ENCODE data around the gene FAM187B.

DNA sequence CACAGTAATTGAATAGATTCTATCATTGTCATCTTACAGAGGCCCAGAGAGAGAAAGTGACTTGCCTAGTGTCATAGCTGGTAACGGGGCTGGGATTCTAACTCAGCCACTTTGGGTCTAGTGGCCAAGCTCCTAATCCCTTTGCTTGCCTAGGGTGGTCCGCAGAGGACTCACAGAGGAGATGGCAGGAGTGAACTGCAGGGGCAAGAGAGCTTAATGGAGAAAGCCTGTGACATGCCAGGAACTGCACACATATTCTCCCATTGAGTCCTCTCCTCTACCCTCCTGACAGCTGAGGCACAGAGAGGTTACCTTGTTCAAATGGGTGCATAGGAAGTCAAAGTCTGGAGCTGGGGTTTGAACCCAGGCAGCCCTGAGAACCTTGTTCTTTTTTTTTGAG is 22.9 kb upstream of the FAM187B start:
- TF ChIP-seq POLR2A (IDR thresholded peaks at IDR 0.05): no peak
- TF ChIP-seq, protein P1, sequence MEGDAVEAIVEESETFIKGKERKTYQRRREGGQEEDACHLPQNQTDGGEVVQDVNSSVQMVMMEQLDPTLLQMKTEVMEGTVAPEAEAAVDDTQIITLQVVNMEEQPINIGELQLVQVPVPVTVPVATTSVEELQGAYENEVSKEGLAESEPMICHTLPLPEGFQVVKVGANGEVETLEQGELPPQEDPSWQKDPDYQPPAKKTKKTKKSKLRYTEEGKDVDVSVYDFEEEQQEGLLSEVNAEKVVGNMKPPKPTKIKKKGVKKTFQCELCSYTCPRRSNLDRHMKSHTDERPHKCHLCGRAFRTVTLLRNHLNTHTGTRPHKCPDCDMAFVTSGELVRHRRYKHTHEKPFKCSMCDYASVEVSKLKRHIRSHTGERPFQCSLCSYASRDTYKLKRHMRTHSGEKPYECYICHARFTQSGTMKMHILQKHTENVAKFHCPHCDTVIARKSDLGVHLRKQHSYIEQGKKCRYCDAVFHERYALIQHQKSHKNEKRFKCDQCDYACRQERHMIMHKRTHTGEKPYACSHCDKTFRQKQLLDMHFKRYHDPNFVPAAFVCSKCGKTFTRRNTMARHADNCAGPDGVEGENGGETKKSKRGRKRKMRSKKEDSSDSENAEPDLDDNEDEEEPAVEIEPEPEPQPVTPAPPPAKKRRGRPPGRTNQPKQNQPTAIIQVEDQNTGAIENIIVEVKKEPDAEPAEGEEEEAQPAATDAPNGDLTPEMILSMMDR (IDR thresholded peaks at IDR 0.05): no peak
